ENCODE data around the gene POLDIP3. TPM values are rescaled to one million over a fixed set of nuclear protein-coding genes. Genes with fewer than 3 reads are reported as not detected.
A peak's percentile ranks its signal among the peaks of the same experiment; 100 is the strongest.

POLDIP3 gene
- total RNA-seq, 6 experiments from 2014 or later: 17.1 to 22.6 (median 21.1) TPM

DNA sequence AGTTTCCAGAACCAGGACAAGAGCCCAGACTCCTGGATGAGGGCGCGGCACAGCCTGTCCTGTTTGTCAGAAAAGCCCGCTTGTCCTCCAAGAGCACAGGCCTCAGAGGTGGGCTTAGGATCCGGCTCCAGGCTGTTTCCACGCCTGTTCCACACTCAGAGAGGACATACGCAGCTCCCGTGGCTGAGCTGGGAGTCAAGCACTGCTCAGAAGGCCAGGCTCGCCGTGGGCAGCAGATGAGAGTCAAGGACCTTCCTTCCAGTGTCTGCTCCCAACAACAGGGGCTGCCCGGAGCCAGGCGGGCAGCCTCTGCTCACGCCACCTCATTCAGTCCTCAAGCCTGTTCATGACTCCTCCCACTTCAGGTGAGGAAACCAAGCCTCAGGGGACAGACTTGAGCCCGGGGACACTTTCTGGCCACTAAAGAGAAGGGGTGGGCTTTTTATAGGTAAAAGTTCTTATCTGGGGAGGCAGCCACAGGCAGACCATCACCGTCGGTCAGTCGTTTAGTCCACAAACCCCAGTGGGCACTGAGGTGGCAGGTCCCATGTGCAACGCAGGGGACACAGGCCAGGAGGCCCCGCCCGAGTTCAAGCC lies 30.8 kb upstream of the POLDIP3 start:
- 17% methylated on average over 4 of the region's 19 CpGs for WGBS (ENCODE audit: insufficient coverage, low coverage, low lambda C conversion rate, missing lambda C conversion rate)
- Histone ChIP-seq H3K4me1 (peaks cover 2 to 74% (median 34%) of the 10 kb centered on the region in 4 donors), H3K27me3 (no peaks in the 10 kb centered on the region), H3K9me3 (no peaks in the 10 kb centered on the region), H3K4me3 (peak overlapping the region; percentile 26 to 32 (median 29)), H3K36me3 (no peaks in the 10 kb centered on the region), H3K27ac (peak overlapping the region; percentile 69 to 96 (median 85))
- no peak for TF ChIP-seq POLR2A (IDR thresholded peaks at IDR 0.05)
- TF ChIP-seq, protein P1, sequence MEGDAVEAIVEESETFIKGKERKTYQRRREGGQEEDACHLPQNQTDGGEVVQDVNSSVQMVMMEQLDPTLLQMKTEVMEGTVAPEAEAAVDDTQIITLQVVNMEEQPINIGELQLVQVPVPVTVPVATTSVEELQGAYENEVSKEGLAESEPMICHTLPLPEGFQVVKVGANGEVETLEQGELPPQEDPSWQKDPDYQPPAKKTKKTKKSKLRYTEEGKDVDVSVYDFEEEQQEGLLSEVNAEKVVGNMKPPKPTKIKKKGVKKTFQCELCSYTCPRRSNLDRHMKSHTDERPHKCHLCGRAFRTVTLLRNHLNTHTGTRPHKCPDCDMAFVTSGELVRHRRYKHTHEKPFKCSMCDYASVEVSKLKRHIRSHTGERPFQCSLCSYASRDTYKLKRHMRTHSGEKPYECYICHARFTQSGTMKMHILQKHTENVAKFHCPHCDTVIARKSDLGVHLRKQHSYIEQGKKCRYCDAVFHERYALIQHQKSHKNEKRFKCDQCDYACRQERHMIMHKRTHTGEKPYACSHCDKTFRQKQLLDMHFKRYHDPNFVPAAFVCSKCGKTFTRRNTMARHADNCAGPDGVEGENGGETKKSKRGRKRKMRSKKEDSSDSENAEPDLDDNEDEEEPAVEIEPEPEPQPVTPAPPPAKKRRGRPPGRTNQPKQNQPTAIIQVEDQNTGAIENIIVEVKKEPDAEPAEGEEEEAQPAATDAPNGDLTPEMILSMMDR (IDR thresholded peaks at IDR 0.05): no peak
- no peak for DNase-seq
- no peak for ATAC-seq
- intact Hi-C loops (cut with DNase I): no loop called here

DNA sequence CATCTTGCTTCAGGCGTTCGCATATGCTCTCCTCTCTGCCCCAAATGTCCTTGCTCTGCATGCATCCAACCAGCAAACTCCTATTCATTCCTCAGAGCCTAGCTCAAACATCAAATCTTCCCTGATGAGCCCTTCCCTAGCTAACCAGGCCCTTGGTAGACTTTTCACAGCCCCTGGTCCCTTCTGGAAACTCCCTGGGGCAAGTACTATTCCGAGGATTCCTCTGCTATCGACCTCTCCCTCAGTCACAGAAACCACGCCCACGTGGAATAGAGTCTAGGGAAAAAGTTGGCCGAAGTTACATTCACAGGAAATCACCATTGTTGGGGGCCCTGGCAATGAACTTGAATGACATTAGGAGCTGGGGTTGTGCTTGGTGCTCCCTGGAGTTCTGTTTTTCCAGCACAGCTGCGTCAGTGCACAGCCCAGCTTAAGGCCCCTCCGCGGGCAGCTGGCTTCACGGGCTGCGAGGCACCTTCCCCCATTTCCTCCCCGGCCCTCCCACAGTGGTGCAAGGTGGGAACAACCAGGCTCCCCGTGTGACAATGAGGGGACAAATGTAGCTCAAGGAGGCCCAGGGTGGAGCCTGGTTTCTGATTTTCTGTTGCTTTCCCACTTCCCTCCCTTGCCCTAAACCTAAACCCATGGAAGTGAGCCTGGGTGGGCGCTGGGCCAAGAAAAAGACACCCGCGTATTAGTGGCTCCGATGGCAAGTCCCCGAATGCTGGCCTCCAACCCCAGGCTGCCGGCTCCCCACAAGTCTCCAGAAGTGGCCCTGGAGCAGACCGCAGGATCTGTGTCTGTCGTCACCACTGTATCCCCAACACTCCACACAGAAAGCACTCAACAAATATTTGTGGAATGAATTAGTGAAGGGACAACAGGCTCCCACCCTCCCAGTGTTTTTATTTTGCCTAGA lies 30.0 kb upstream of the POLDIP3 start:
- DNase-seq (no peak), ATAC-seq (peak in 1 of 4 donors; percentile 3)
- Histone ChIP-seq H3K27me3 (no peaks in the 10 kb centered on the region), H3K4me3 (no peak overlapping the region), H3K27ac (peak overlapping the region; percentile 69 to 96 (median 85)), H3K9me3 (no peaks in the 10 kb centered on the region), H3K4me1 (peaks cover 2 to 75% (median 34%) of the 10 kb centered on the region in 4 donors), H3K36me3 (no peaks in the 10 kb centered on the region)
- TF ChIP-seq, protein P1 (IDR thresholded peaks at IDR 0.05): no peak
- no peak for TF ChIP-seq POLR2A (IDR thresholded peaks at IDR 0.05)
- 26% methylated on average over 21 of the region's 22 CpGs for WGBS (ENCODE audit: insufficient coverage, low coverage, low lambda C conversion rate, missing lambda C conversion rate)
- intact Hi-C loops (cut with DNase I): no loop called here

DNA sequence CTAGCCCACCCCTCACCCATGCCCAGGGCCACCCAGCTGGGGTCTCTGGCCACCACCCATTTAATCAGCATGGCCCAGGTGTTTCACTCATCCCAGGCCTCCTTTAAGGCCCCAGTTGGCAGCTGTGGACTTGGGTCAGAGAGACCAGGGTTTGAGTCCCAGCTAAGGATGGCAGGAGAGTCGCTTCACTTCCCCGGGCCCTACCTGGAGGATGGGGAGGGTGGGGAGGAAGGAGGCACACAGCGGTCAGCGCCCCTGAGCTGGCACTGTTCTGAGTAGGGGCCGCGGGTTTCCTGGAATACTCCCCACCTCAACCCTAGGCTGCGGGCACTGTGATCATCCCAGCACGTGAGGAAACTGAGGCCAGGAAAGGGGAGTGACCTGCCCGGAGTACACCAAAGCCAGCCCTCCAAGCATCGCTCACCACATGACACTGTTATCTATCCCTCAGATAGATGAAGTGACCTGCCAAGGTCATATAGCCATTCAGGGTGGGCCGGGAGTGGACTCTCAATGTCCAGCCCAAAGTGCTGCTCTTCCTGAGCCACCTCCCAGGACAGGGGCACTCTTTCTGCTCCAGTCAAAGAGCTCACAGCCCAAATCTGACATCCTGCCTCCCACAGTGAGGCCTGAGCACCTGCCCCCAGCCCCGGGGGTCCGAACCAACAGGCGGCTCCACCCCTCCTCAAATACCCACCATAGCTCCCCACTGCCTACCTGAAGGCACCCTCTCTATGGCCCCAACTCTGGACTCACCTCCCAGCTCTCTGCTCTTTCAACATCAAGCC lies 29.1 kb upstream of the POLDIP3 start:
- no peak for DNase-seq
- Histone ChIP-seq H3K4me3 (no peak overlapping the region), H3K27me3 (no peaks in the 10 kb centered on the region), H3K4me1 (peaks cover 2 to 75% (median 34%) of the 10 kb centered on the region in 4 donors), H3K27ac (peak overlapping the region; percentile 21 to 96 (median 85)), H3K9me3 (no peaks in the 10 kb centered on the region), H3K36me3 (no peaks in the 10 kb centered on the region)
- WGBS (ENCODE audit: insufficient coverage, low coverage, low lambda C conversion rate, missing lambda C conversion rate): 81% methylated on average over 3 of the region's 14 CpGs
- ATAC-seq: no peak
- TF ChIP-seq POLR2A (IDR thresholded peaks at IDR 0.05): no peak
- TF ChIP-seq, protein P1 (IDR thresholded peaks at IDR 0.05): no peak
- intact Hi-C loops (cut with DNase I): no loop called here

DNA sequence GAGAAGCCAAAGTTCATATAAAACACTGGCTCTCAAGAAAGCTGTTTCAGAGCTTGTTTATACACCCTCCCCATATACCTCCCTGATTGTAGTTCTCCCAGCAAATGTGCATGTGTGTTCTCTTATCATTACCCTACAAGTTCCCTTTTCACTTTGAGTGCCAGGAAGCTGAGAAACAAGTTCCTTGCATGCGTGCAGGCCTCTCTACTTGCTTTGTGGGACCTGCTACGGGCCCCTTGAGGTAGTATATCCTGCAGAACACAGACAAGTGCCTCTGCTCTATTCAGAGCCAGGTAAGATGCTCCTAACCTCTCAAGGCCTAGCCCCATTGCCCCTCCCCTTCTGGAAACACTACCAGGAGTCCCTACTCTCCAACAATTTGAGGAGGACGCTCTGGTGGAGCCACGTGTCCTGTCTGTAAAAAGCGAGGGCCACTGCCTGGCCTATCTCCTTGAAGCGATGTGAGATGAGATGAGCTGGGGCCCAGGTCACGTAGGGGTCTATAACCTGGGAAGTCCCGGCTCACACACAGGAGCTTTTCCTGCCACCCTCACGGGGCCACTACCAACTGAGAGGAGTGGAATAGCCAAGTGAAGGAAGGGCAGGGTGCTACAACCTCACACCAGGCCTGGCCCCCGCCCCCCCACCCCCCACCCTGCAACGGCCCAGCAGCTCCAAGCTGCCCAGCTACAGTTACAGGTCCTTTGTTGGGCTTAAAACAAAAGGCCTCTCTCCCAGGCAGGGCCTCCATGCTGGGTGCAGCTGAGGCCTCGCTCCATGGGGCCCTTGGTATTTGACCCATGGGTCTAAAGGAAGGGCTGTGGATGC lies 28.3 kb upstream of the POLDIP3 start:
- intact Hi-C loops (cut with DNase I): no loop called here
- WGBS (ENCODE audit: insufficient coverage, low coverage, low lambda C conversion rate, missing lambda C conversion rate): 53% methylated on average over 2 of the region's 12 CpGs
- DNase-seq: no peak
- Histone ChIP-seq H3K4me1 (peaks cover 2 to 73% (median 34%) of the 10 kb centered on the region in 4 donors), H3K27ac (peak overlapping the region; percentile 9 to 85 (median 29)), H3K27me3 (no peaks in the 10 kb centered on the region), H3K4me3 (no peak overlapping the region), H3K36me3 (no peaks in the 10 kb centered on the region), H3K9me3 (no peaks in the 10 kb centered on the region)
- no peak for ATAC-seq
- TF ChIP-seq POLR2A (IDR thresholded peaks at IDR 0.05): no peak
- TF ChIP-seq, protein P1 (IDR thresholded peaks at IDR 0.05): no peak
